ENCODE measurements around the gene CDHR3. TPM values are rescaled to one million over a fixed set of nuclear protein-coding genes. Genes with fewer than 3 reads are reported as not detected.

The CDHR3 gene
- total RNA-seq, 1 donor: 14.0 TPM

GRCh38 chr7:105958012-105958411 lies 5.1 kb upstream of the CDHR3 start:
- TF ChIP-seq CTCF (IDR thresholded peaks at IDR 0.05; ENCODE audit: insufficient read depth, low read length): no peak
- DNase-seq (ENCODE audit: low read depth): no peak
- no peak overlapping the region for H3K4me3 ChIP-seq (ENCODE audit: low read depth, low read length)

- no peak for DNase-seq (ENCODE audit: low read depth)
- H3K4me3 ChIP-seq (ENCODE audit: low read depth, low read length): no peak overlapping the region
- TF ChIP-seq CTCF (IDR thresholded peaks at IDR 0.05; ENCODE audit: insufficient read depth, low read length): no peak
These were observed 711 bp upstream of the CDHR3 start for GRCh38 chr7:105962353-105962752.

- H3K4me3 ChIP-seq (ENCODE audit: low read depth, low read length): no peak overlapping the region
- no peak for TF ChIP-seq CTCF (IDR thresholded peaks at IDR 0.05; ENCODE audit: insufficient read depth, low read length)
- DNase-seq (ENCODE audit: low read depth): no peak
These were observed 8.8 kb downstream of the CDHR3 start for GRCh38 chr7:105971845-105972244.

- no peak for TF ChIP-seq CTCF (IDR thresholded peaks at IDR 0.05; ENCODE audit: insufficient read depth, low read length)
- no peak for DNase-seq (ENCODE audit: low read depth)
These were observed 9.2 kb downstream of the CDHR3 start for GRCh38 chr7:105972276-105972675.

GRCh38 chr7:105974471-105974870 lies 11.4 kb downstream of the CDHR3 start:
- no peak for TF ChIP-seq CTCF (IDR thresholded peaks at IDR 0.05; ENCODE audit: insufficient read depth, low read length)
- no peak for DNase-seq (ENCODE audit: low read depth)
- no peak overlapping the region for H3K4me3 ChIP-seq (ENCODE audit: low read depth, low read length)

More at GRCh38 chr7:105972276-105972675, 9.2 kb downstream of the CDHR3 start:
- H3K4me3 ChIP-seq (ENCODE audit: low read depth, low read length): no peak overlapping the region

- DNase-seq (ENCODE audit: low read depth): peak; percentile 29
- no peak overlapping the region for H3K4me3 ChIP-seq (ENCODE audit: low read depth, low read length)
These were observed 12.8 kb downstream of the CDHR3 start for GRCh38 chr7:105975770-105976417.

More at GRCh38 chr7:105975770-105976417, 12.8 kb downstream of the CDHR3 start:
- TF ChIP-seq CTCF (IDR thresholded peaks at IDR 0.05; ENCODE audit: insufficient read depth, low read length): no peak
